Glutamatergic neuron (in vitro differentiated cells): ENCODE measurements around the gene PLA2G2F. TPM values are rescaled to one million over a fixed set of nuclear protein-coding genes. Genes with fewer than 3 reads are reported as not detected.

ENCODE experiments used
- DNase-seq: peaks from one replicate; pipeline ENCODE4 v3.0.0; 2022
- H3K27ac Mint-ChIP-seq: one replicate; pipeline ENCODE4 v1.8.0; 2020; ENCODE audit warnings: mild to moderate bottlenecking, mixed read lengths, inconsistent platforms; ENCODE audit not compliant: unreplicated experiment
- H3K27me3 Mint-ChIP-seq: one replicate; pipeline ENCODE4 v1.8.0; 2020; ENCODE audit warnings: mild to moderate bottlenecking, moderate library complexity, mixed read lengths, inconsistent platforms; ENCODE audit not compliant: unreplicated experiment
- H3K36me3 Mint-ChIP-seq: one replicate; pipeline ENCODE4 v1.8.0; 2020; ENCODE audit warnings: mild to moderate bottlenecking, mixed read lengths, inconsistent platforms; ENCODE audit not compliant: unreplicated experiment
- H3K4me1 Mint-ChIP-seq: one replicate; pipeline ENCODE4 v1.8.0; 2020; ENCODE audit warnings: mild to moderate bottlenecking, low read depth, mixed read lengths, inconsistent platforms; ENCODE audit not compliant: unreplicated experiment
- H3K4me3 Mint-ChIP-seq: one replicate; pipeline ENCODE4 v1.8.0; 2020; ENCODE audit warnings: mild to moderate bottlenecking, mixed read lengths, inconsistent platforms; ENCODE audit not compliant: unreplicated experiment
- H3K9me3 Mint-ChIP-seq: one replicate; pipeline ENCODE4 v1.8.0; 2020; ENCODE audit warnings: mild to moderate bottlenecking, moderate library complexity, mixed read lengths, inconsistent platforms; ENCODE audit not compliant: unreplicated experiment
- CTCF ChIP-seq: fragments of 200-600 bp; sonication (generic); IDR thresholded peaks from one replicate; pipeline ENCODE4 v1.5.0; 2021; ENCODE audit not compliant: partially characterized antibody, unreplicated experiment
- total RNA-seq: library from RNA; stranded (reverse); fragmentation: NEBNext Ultra II Directional; extraction: Animal tissue kit (Norgen Biotek cat#: 25700); gene quantifications from one replicate; pipeline ENCODE4 v1.2.1, GENCODE V29; 2021; ENCODE audit not compliant: unreplicated experiment

The PLA2G2F gene
- total RNA-seq, 1 donor from 2014 or later, result not detected

- H3K4me1 Mint-ChIP-seq, result no peaks in the 10 kb centered on the region
- H3K4me3 Mint-ChIP-seq, result no peak overlapping the region
- no peak for DNase-seq
- H3K36me3 Mint-ChIP-seq, result no peaks in the 10 kb centered on the region
- peaks cover 1% of the 10 kb centered on the region for H3K9me3 Mint-ChIP-seq
- H3K27ac Mint-ChIP-seq, result no peak overlapping the region
- H3K27me3 Mint-ChIP-seq, result peaks cover 3% of the 10 kb centered on the region
- TF ChIP-seq CTCF, result no peak
These were observed 23.6 kb upstream of the PLA2G2F start for GRCh38 chr1:20115479-20115878.

- Mint-ChIP-seq H3K4me3 (no peak overlapping the region), H3K9me3 (peaks cover 1% of the 10 kb centered on the region), H3K27ac (no peak overlapping the region), H3K4me1 (no peaks in the 10 kb centered on the region), H3K36me3 (no peaks in the 10 kb centered on the region), H3K27me3 (peaks cover 1% of the 10 kb centered on the region)
- TF ChIP-seq CTCF, result no peak
- no peak for DNase-seq
These were observed 23.2 kb upstream of the PLA2G2F start for GRCh38 chr1:20115916-20116315.

GRCh38 chr1:20117236-20117635, 21.9 kb upstream of the PLA2G2F start:
- no peak for DNase-seq
- no peaks in the 10 kb centered on the region for H3K36me3 Mint-ChIP-seq
- no peak overlapping the region for H3K4me3 Mint-ChIP-seq
- no peak for TF ChIP-seq CTCF
- peaks cover 1% of the 10 kb centered on the region for H3K27me3 Mint-ChIP-seq
- H3K4me1 Mint-ChIP-seq, result no peaks in the 10 kb centered on the region
- H3K27ac Mint-ChIP-seq, result no peak overlapping the region
- peaks cover 1% of the 10 kb centered on the region for H3K9me3 Mint-ChIP-seq

- no peak within 1 kb of the TSS for H3K27ac Mint-ChIP-seq
- no peak within 1 kb of the TSS for H3K4me3 Mint-ChIP-seq
- H3K9me3 Mint-ChIP-seq, result peaks cover 1% of the 10 kb centered on the region
- H3K27me3 Mint-ChIP-seq, result peaks cover 1% of the 10 kb centered on the region
- DNase-seq, result no peak
- H3K36me3 Mint-ChIP-seq, result no peaks in the 10 kb centered on the region
- no peaks in the 10 kb centered on the region for H3K4me1 Mint-ChIP-seq
- no peak for TF ChIP-seq CTCF
These were observed 19.8 kb upstream of the PLA2G2F start, which contains the start of gene PLA2G2D for GRCh38 chr1:20119347-20119746. Gene PLA2G2D, minus strand, starts transcription at chr1:20119536. Its CDS starts 38 bp downstream, at chr1:20119498.

- H3K36me3 Mint-ChIP-seq, result no peaks in the 10 kb centered on the region
- no peak for DNase-seq
- peaks cover 1% of the 10 kb centered on the region for H3K9me3 Mint-ChIP-seq
- H3K4me3 Mint-ChIP-seq, result no peak overlapping the region
- TF ChIP-seq CTCF, result no peak
- peaks cover 1% of the 10 kb centered on the region for H3K27me3 Mint-ChIP-seq
- H3K4me1 Mint-ChIP-seq, result no peaks in the 10 kb centered on the region
- no peak overlapping the region for H3K27ac Mint-ChIP-seq
These were observed 18.3 kb upstream of the PLA2G2F start for GRCh38 chr1:20120796-20121195.
